GM21786 (cell line): ENCODE measurements around the gene CPTP.
"Not testable (repeated sequence)": the region's sequence is repeated elsewhere in the genome, so short reads cannot be mapped to it uniquely, and the experiment has no call there.

ENCODE experiments used
- ATAC-seq: cut with Tn5 transposase; IDR thresholded peaks from one replicate; pipeline ENCODE4 v1.9.1; 2021; ENCODE audit not compliant: unreplicated experiment

CPTP gene

GRCh38 chr1:1360506-1361169 is 36.0 kb downstream of the CPTP start:
- no peak for ATAC-seq

DNA sequence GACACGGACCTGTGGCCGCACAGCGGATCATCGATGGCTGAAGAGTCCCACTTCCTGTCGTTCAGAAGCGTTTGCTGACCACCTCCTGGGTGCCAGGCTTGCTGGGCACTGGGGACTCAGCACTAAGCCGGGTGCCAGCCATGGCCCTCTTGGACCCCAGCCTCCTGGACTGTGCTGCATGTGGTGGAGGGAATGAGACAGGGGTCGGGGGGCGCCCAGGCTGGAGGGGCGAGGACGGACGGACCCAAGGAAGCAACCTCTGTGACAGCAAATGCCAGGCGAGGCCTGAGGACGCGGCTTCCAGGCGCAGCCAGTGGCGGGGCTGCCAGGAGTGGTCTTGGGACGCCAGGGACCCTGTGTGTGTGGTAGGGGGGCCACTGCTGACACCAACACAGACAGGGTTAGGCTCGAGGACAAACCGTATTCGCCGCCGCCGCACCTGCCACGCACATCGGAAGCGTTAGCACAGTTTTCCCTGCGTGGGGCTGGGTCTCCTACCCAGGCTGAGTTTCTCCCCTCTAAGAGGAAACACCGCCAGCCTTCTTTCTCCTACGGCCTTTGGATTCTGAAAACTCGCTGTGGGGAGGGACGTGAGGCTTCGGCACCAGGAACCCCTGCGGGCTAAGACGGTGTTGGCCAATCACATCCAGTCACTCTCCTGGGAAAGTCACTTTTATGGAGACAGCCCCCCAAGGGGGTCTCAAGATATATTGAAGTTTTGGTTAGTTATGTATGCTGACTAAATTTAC is 36.8 kb downstream of the CPTP start:
- no peak for ATAC-seq

DNA sequence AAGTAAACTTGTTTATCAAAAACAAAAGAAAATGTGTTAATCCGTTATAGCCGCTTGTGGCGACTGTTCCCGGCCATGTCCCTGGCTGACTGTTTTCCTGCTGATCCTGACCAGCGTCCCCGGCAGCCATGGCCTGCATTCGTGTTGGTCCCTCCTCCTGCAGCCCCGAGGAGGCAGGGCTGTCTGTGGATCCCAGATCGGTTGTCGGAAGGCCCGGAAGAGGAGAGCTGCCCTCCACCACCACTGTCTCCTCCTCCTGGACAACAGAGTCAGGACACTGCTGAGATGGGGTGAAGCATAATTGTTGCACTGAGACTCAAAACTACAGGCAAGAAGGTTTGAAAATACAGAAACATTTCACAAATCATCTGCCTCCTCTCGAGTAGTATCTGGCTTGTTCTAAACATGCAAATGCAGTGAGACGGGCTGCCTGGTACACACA is 37.4 kb downstream of the CPTP start:
- ATAC-seq = no peak

DNA sequence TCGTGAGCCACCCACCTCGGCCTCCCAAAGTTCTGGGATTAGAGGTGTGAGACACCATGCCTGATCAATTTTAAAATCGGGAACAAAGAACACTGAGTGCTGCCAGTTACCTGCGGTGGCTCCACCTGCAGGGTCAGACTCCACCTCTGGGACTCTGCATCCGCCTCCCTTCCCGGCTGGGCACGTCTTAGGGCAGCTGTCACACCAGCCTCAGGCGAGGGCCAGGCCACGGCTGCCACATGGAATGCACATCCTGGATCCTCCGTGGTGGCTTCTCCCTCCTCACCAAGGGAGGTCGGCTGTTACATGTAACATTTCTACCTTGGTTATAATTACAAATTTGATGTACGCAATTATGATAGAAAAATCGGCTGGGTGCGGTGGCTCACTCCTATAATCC is 39.7 kb downstream of the CPTP start:
- ATAC-seq = no peak

GRCh38 chr1:1365875-1366698 is 41.5 kb downstream of the CPTP start:
- ATAC-seq = no peak

- ATAC-seq = no peak
Observed at GRCh38 chr1:1366699-1367066, 42.1 kb downstream of the CPTP start.

GRCh38 chr1:1367315-1367714 is 42.7 kb downstream of the CPTP start:
- no peak for ATAC-seq

DNA sequence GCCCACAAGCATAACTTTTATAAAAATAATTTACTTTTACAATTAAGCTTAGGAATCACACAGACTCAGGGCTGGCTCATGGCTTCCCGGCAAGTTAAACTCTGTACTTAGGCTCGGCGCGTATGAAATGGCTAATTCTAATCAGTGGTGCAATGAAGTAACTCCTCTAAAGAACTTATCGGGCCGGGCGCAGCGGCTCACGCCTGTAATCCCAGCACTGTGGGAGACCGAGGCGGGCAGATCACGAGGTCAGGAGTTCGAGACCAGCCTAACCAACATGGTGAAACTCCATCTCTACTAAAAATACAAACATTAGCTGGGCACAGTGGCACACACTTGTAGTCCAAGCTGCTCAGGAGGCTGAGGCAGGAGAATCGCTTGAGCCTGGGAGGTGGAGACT is 45.5 kb downstream of the CPTP start:
- ATAC-seq = not testable (repeated sequence)

- no peak for ATAC-seq
Observed at GRCh38 chr1:1370771-1371300, 46.2 kb downstream of the CPTP start.

- ATAC-seq = no peak
Observed at GRCh38 chr1:1371364-1371745, 46.8 kb downstream of the CPTP start.

DNA sequence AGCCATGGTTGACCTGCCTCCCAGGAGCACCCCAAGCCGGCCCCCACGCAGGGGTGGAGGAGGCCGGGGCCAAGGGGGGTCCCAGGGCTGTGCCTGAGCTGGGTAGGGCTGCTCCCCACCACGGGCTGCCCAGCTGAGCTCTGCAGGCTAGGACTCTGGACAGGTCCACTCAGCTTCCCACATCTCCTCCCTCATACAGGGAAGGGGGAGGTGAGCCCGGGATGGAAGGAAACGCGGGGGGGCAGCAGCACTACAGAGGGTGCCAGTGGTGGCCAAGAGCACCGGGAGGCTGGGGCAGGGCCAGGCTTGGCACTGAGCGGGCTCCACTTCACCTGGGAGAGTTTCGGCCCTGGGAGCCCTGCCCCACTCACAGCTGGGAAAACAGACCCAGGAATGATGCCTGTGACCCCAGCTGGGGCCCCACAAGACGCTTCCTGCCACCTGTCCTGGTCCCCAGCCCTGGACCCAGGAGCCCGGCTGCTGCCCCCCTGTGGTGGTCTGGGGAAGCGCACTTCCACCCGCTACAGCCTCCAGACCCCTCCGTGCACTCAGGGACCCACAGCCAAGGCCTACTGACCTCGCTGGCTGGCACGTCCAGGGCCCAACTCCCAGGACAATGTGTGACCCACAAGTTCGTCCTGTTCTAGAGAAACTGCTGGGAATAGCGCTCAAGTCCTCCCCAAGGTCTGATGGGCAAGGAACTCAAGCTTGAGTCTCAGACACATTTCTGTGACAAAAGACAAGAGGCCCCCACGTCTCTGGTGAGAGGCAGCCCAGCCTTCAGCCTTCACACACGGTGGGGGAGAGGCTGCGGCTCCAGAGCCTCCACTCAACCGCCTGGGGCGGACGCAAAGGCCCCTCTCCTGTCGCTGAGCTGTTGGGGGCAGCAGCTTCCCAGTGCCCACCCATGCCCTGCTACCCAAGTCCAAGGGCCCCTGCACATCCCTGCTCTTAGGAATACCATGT is 47.4 kb downstream of the CPTP start:
- ATAC-seq = peak; percentile 26

DNA sequence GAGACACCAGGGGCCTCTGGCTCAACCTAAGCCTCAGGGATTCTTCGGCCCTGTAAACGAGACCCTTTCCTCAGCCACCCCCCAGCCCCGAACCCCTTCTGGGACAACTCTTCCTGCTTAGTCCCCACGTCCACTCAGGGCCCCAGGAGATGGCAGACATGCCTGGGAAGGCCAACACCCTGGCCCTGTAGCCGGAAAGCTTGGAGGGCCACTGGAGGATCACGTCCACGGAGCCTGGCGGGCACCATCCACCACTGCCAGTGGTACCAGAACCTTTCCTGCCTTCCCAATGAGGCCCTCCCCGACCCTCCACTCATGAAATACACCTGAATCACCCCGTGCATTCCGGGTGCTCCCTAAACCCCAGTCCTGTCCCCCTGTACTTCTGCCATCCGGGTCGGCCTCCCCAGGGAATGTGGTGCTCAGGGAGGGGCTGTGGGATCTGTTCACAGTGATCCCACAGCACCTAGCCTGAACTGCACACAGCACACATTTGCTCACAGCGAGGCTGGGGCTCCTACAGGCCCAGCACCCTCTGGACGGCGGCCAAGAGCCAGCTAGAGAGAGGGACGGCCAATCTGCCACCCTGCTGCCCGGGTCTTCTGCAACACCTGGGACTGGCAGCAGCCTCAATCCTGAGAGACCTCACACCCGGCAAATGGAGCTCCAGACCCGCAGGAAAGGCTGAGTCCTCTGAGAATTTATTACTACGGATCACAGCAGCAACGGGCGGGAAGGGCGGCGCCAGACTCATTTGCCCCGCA is 48.6 kb downstream of the CPTP start:
- no peak for ATAC-seq

- ATAC-seq = no peak
Observed at GRCh38 chr1:1373815-1374588, 49.4 kb downstream of the CPTP start.

DNA sequence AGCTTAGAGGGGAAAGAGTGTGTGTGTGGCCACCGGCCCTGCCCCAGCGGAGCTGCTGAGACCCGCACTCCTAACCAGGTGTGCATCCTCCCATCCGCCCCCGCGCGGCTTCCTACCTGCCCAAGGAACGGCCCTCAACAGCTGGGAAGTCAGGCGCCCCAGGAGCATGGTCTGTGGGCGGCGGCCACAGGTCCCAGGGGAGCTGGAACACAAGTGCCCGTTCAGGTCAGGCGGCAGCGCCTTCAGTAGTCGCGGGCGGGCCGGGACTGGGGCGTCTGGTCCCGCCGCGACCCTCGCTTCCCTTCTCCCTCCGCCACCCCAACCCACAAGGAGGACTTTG is 50.0 kb downstream of the CPTP start:
- no peak for ATAC-seq

DNA sequence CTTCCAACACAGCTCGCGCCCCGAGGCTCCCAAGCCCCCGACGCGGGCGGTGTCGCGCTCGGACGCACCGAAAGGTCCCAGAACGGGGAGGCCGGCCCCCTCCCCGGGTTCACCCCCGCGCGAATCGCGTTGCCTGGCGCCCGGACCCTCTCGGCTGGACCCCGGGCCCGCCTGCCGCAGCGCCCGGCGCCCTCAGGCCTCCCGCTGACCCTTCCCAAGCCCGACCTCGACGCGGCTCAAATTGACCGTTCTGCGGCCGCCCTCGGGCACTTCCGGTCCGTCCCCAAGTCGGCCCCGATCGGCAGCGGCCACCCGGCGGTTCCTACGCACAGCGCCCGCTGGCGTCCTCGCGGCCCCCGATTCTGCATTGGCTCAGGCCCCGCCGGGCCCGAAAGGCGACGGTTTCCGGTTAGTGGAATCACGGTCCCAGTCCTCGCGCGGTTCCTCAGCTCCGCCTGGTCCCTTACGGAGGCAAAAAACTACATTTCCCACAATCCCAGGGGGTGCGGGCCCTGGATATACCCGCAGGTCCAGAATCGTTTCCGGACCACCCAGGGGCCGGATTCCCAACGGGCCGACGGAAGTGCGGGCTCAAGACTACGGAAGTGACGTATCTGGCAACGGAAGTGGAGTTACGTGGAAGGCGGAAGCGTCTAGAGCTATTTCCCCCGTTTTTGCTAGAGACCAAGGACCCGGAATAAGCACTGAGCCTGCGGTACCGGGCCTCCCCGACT is 50.5 kb downstream of the CPTP start, which contains the start of gene AURKAIP1:
Gene AURKAIP1 (minus strand): TSS at position 279 of the 734 bp plus-strand sequence. CDS start 451 bp downstream, outside the sequence.
- ATAC-seq = peak; percentile 87

- ATAC-seq = no peak
Observed at GRCh38 chr1:1376551-1377226, 52.1 kb downstream of the CPTP start.

DNA sequence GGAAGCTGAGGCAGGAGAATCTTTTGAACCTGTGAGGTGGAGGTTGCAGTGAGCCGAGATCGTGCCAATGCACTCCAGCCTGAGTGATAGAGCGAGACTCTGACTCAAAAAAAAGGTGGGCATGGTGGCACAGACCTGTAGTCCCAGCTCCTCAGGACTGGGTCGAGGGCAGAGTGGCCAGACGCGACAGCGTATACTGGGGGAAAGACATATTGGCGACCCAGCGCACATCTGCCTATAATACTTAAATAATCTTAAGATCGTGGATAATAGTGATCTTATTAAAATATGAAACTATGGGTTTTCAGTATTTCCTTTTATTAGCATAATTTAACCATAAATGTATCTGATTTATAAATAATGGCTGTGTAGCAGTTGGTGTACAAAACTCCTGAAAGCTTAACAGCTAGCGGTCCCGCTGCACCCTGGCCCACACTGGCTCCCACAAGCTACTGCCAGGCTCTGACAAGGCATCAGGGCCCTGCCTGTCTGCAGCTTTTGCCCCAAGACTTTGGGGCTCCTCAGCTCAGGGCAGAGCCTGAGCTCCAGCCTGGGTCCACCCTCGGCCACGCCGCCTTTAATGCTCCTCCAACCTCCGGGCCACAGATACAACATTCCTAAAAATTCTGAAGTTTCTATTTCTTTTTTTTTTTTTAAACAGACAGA is 53.1 kb downstream of the CPTP start:
- no peak for ATAC-seq
